Esophagus squamous epithelium (tissue), 4 donors: ENCODE measurements around the gene MYOM3.

Experiments used
- CTCF ChIP-seq, 6 experiments: fragments of 450-650 bp in 4 of 6; fragments of 200-600 bp in 2 of 6; sonication (generic) in 2 of 6; IDR thresholded peaks; one replicate each; pipeline ENCODE4 v1.5.1; 2016 to 2019; ENCODE audit warnings: antibody characterized with exemption in 6 of 6, mild to moderate bottlenecking in 4 of 6, moderate library complexity in 4 of 6
- POLR2A ChIP-seq, 4 donors: fragments of 450-650 bp; IDR thresholded peaks; one replicate each; pipeline ENCODE4 v1.6.1; 2017; ENCODE audit warnings: antibody characterized with exemption in 4 of 4, mild to moderate bottlenecking in 4 of 4, moderate library complexity in 3 of 4

GRCh38 chr1:24058671-24059455 lies 53.1 kb downstream of the MYOM3 start:
- TF ChIP-seq CTCF (IDR thresholded peaks at IDR 0.05) (no peak), POLR2A (IDR thresholded peaks at IDR 0.05) (no peak)
